ENCODE measurements around the gene SLC2A1. TPM values are rescaled to one million over a fixed set of nuclear protein-coding genes. Genes with fewer than 3 reads are reported as not detected.

SLC2A1 gene
- total and polyA plus RNA-seq, 9 of the 15 experiments (the other 6 are each of a cell fraction or from before 2014, with no cell fraction given): 12.6 to 153 (median 48.0) TPM

GRCh38 chr1:42963378-42964043, 4.8 kb upstream of the SLC2A1 start (continued):
- TF ChIP-seq BRF2 (IDR thresholded peaks at IDR 0.05; ENCODE audit: borderline replicate concordance, insufficient read depth, insufficient read length): no peak
- TF ChIP-seq STAT5B (CRISPR knock-in tag; IDR thresholded peaks at IDR 0.05): no peak
- peak; percentile 82 for TF ChIP-seq SP1 (CRISPR knock-in tag; IDR thresholded peaks at IDR 0.05)
- no peak for TF ChIP-seq PCBP2 (IDR thresholded peaks at IDR 0.05; ENCODE audit: low read depth, low read length, poor library complexity, severe bottlenecking)
- peak; percentile 87 for TF ChIP-seq LCOR (CRISPR knock-in tag; IDR thresholded peaks at IDR 0.05)
- TF ChIP-seq HDAC1 (IDR thresholded peaks at IDR 0.05): peak; percentile 39 to 90
- peak in 1 of 3 experiments; percentile 36; a peak in 1 of 6 replicates for TF ChIP-seq ZBTB11 (CRISPR knock-in tag; IDR thresholded peaks at IDR 0.05)
- TF ChIP-seq ZNF695 (CRISPR knock-in tag; IDR thresholded peaks at IDR 0.05): no peak
- no peak for TF ChIP-seq CREB3 (tag; conservative IDR thresholded peaks at IDR 0.05; ENCODE audit: low read depth)
- peak; percentile 99 for TF ChIP-seq EGR1 (conservative IDR thresholded peaks at IDR 0.05)
- TF ChIP-seq MBD2 (IDR thresholded peaks at IDR 0.05; ENCODE audit: borderline replicate concordance, low read depth): peak; percentile 92
- no peak for TF ChIP-seq NR4A1 (CRISPR knock-in tag; IDR thresholded peaks at IDR 0.05)
- peak; percentile 82 for TF ChIP-seq NR4A1 (tag; IDR thresholded peaks at IDR 0.05)
- TF ChIP-seq ZNF280B (CRISPR knock-in tag; IDR thresholded peaks at IDR 0.05): no peak
